Ishikawa (cell line): ENCODE results near the gene HMGCS1.

Experiments used
- CEBPB ChIP-seq: IDR thresholded peaks from 2 replicates; pipeline ENCODE4 v1.6.1; 2012
- CREB1 ChIP-seq: IDR thresholded peaks from 2 replicates; pipeline ENCODE4 v1.6.1; 2012; ENCODE audit warnings: low read depth
- EGR1 ChIP-seq: IDR thresholded peaks from 2 replicates; pipeline ENCODE4 v1.6.1; 2012
- EP300 ChIP-seq: IDR thresholded peaks from 2 replicates; pipeline ENCODE4 v1.6.1; 2012; ENCODE audit warnings: borderline replicate concordance
- FOXM1 ChIP-seq: IDR thresholded peaks from 2 replicates; pipeline ENCODE4 v1.6.1; 2012; ENCODE audit warnings: low read depth, borderline replicate concordance
- MAX ChIP-seq: IDR thresholded peaks from 2 replicates; pipeline ENCODE4 v1.6.1; 2012
- NFIC ChIP-seq: IDR thresholded peaks from 2 replicates; pipeline ENCODE4 v1.6.1; 2012
- RAD21 ChIP-seq: IDR thresholded peaks from 2 replicates; pipeline ENCODE4 v1.6.1; 2012; ENCODE audit warnings: low read depth
- REST ChIP-seq: IDR thresholded peaks from 2 replicates; pipeline ENCODE4 v1.6.1; 2012; ENCODE audit warnings: low read depth, mild to moderate bottlenecking
- TAF1 ChIP-seq: IDR thresholded peaks from 2 replicates; pipeline ENCODE4 v1.6.1; 2012; ENCODE audit warnings: low read depth, mild to moderate bottlenecking
- TCF12 ChIP-seq: IDR thresholded peaks from 2 replicates; pipeline ENCODE4 v1.6.1; 2012; ENCODE audit warnings: low read depth
- TEAD4 ChIP-seq: IDR thresholded peaks from 2 replicates; pipeline ENCODE4 v1.6.1; 2012
- USF1 ChIP-seq: IDR thresholded peaks from 2 replicates; pipeline ENCODE4 v1.6.1; 2012
- YY1 ChIP-seq: IDR thresholded peaks from 2 replicates; pipeline ENCODE4 v1.6.1; 2012; ENCODE audit warnings: low read depth
- ZBTB7A ChIP-seq: IDR thresholded peaks from 2 replicates; pipeline ENCODE4 v1.6.1; 2012; ENCODE audit warnings: low read depth

The HMGCS1 gene

GRCh38 chr5:43258116-43258515 lies 55.1 kb downstream of the HMGCS1 start:
- no peak for TF ChIP-seq TCF12
- TF ChIP-seq ZBTB7A, result no peak
- TF ChIP-seq TAF1, result no peak
- TF ChIP-seq NFIC, result no peak
- no peak for TF ChIP-seq EP300
- TF ChIP-seq USF1, result no peak
- TF ChIP-seq TEAD4, result no peak
- no peak for TF ChIP-seq RAD21
- no peak for TF ChIP-seq CEBPB
- no peak for TF ChIP-seq YY1
- no peak for TF ChIP-seq MAX
- TF ChIP-seq EGR1, result no peak
- no peak for TF ChIP-seq FOXM1

- TF ChIP-seq CEBPB, result no peak
- no peak for TF ChIP-seq ZBTB7A
These were observed 56.8 kb downstream of the HMGCS1 start for GRCh38 chr5:43256261-43256966.

- TF ChIP-seq REST (no peak), NFIC (no peak), MAX (no peak), TEAD4 (no peak)
These were observed 57.5 kb downstream of the HMGCS1 start for GRCh38 chr5:43255704-43256103.

GRCh38 chr5:43251754-43252153 lies 61.5 kb downstream of the HMGCS1 start:
- TF ChIP-seq FOXM1, result no peak
- TF ChIP-seq REST, result no peak
- TF ChIP-seq NFIC, result no peak
- no peak for TF ChIP-seq ZBTB7A
- TF ChIP-seq MAX, result no peak
- no peak for TF ChIP-seq TEAD4
- TF ChIP-seq USF1, result no peak
- no peak for TF ChIP-seq TCF12
- no peak for TF ChIP-seq EP300
- TF ChIP-seq CREB1, result no peak
- no peak for TF ChIP-seq CEBPB
- no peak for TF ChIP-seq EGR1
- TF ChIP-seq RAD21, result no peak
- TF ChIP-seq TAF1, result no peak
- no peak for TF ChIP-seq YY1

- no peak for TF ChIP-seq TAF1
- no peak for TF ChIP-seq FOXM1
- TF ChIP-seq EGR1, result no peak
- no peak for TF ChIP-seq CEBPB
- TF ChIP-seq YY1, result no peak
- TF ChIP-seq MAX, result no peak
- TF ChIP-seq ZBTB7A, result no peak
- TF ChIP-seq NFIC, result no peak
- TF ChIP-seq TCF12, result no peak
- no peak for TF ChIP-seq USF1
These were observed 67.4 kb downstream of the HMGCS1 start for GRCh38 chr5:43245724-43246385.
